Natural killer cell (primary cell): Measurements from ENCODE around the gene UTS2R. TPM values are rescaled to one million over a fixed set of nuclear protein-coding genes. Genes with fewer than 3 reads are reported as not detected.

Source experiments
- ATAC-seq, 3 donors: fragments of 150-1000 bp in 2 of 3; fragments of 200-7000 bp in 1 of 3; cut with Tn5 transposase; 1 replicate in 1 of 3; 2 replicates in 2 of 3; pipeline ENCODE4 v1.10.0; 2021; ENCODE audit warnings: mild to moderate bottlenecking in 2 of 3, moderate library complexity in 2 of 3
- DNase-seq, 2 donors: peaks; one replicate each; pipeline versions ENCODE4 v3.0.0 to v3.0.0-alpha.2; 2013 to 2021; ENCODE audit warnings: mixed read lengths in 1 of 2
- H3K27ac ChIP-seq: one replicate; pipeline ENCODE4 v1.5.1; 2013; ENCODE audit warnings: mild to moderate bottlenecking, low read length
- H3K27me3 ChIP-seq: one replicate; pipeline ENCODE4 v1.6.1; 2013; ENCODE audit warnings: low read length; ENCODE audit not compliant: control insufficient read depth, insufficient read depth
- H3K36me3 ChIP-seq: one replicate; pipeline ENCODE4 v1.6.1; 2013; ENCODE audit warnings: low read length; ENCODE audit not compliant: control insufficient read depth, insufficient read depth
- H3K4me1 ChIP-seq: one replicate; pipeline ENCODE4 v1.6.1; 2013; ENCODE audit warnings: low read length; ENCODE audit not compliant: control insufficient read depth, insufficient read depth
- H3K4me3 ChIP-seq: one replicate; pipeline ENCODE4 v1.5.1; 2013; ENCODE audit warnings: low read length
- H3K9me3 ChIP-seq: one replicate; pipeline ENCODE4 v1.6.1; 2013; ENCODE audit warnings: low read length; ENCODE audit not compliant: control insufficient read depth, insufficient read depth
- H3K27ac Mint-ChIP-seq, 2 donors: one replicate each; pipeline ENCODE4 v1.8.0; 2022; ENCODE audit warnings: mild to moderate bottlenecking in 2 of 2, mixed read lengths in 2 of 2, moderate library complexity in 1 of 2
- H3K27me3 Mint-ChIP-seq, 2 donors: one replicate each; pipeline ENCODE4 v1.8.0; 2022; ENCODE audit warnings: low read depth in 2 of 2, mixed read lengths in 2 of 2
- H3K36me3 Mint-ChIP-seq: one replicate; pipeline ENCODE4 v1.8.0; 2022; ENCODE audit warnings: mixed read lengths
- H3K4me1 Mint-ChIP-seq, 2 donors: one replicate each; pipeline ENCODE4 v1.8.0; 2022; ENCODE audit warnings: mixed read lengths in 2 of 2
- H3K4me3 Mint-ChIP-seq: one replicate; pipeline ENCODE4 v1.8.0; 2022; ENCODE audit warnings: mild to moderate bottlenecking, moderate library complexity, mixed read lengths
- H3K9me3 Mint-ChIP-seq, 2 donors: one replicate each; pipeline ENCODE4 v1.8.0; 2022; ENCODE audit warnings: mixed read lengths in 2 of 2
- WGBS: methylation state at CpG from one replicate; pipeline ENCODE4 v1.1.7; 2013; ENCODE audit warnings: missing lambda C conversion rate; ENCODE audit not compliant: insufficient coverage; 5-methylcytosine and 5-hydroxymethylcytosine counted together
- intact Hi-C: fragments of 100-400 bp; cut with micrococcal nuclease; formaldehyde crosslinking; loops from one replicate; pipeline ENCODE4 v1.14.2; 2022
- total RNA-seq, 4 donors: library from RNA; stranded (reverse); fragments of 120-200 nt in 1 of 4; gene quantifications; one replicate each; pipeline versions ENCODE4 v1.2.3 to v1.2.4, GENCODE V29; 2013 to 2022
- TF ChIP-seq, protein P1 (sequence below): fragments of 200-600 bp; IDR thresholded peaks from one replicate; pipeline ENCODE4 v1.8.0; 2022; ENCODE audit warnings: antibody characterized with exemption

Gene UTS2R
- total RNA-seq, 3 donors from 2014 or later (not counting 1 experiment from before 2014, with no cell fraction given) = 0.28 TPM; not detected in 2

DNA sequence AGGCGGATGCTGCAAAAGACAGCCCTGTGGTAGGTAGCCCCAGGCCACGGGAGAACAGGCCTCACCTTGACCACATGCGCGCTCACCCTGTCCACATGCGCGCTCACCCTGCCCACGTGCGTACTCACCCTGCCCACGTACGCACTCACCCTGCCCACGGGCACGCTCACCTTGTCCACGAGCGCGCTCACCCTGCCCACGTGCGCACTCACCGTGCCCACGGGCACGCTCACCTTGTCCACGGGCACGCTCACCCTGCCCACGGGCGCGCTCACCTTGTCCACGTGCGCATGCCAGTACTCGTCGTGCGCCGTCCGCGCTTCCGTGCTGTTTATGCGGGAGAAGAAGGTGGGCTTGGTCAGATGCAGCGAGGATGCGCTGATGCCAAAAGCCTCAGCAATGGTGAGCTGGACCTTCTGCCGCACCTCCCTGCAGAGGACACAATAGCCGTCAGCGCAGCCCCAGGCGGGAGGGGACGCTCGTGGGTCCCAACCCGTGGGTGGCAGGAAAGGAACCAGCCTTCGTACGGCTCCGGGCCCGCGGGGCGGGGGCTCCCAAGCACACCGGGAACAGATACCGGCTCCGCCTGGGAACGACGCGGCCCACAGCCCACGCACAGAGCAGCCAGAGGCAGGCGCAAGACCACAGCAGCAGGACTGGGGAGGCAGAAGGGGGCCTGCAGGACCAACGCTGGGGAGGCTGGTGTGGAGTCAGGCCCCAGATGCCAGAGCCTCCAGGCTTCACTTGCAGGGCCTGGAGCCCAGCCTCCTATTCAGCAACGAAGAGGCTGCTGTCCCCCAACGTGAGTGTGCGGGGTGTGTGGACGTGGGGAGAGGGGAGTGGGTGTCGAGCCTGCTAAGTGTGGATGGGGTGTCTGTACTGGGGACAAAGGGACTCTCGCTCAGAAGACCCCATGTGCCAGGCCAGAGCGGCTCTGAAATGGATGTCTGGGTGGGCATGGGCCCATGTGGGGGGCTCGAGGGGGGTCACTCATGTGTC lies 32.4 kb downstream of the UTS2R start:
- H3K27me3 ChIP-seq = no peaks in the 10 kb centered on the region
- ATAC-seq = no peak
- H3K4me1 Mint-ChIP-seq = peaks cover 9 to 18% of the 10 kb centered on the region in 2 donors
- WGBS = 87% methylated on average over 66 of the region's 67 CpGs
- no peak for DNase-seq
- H3K36me3 Mint-ChIP-seq = no peaks in the 10 kb centered on the region
- H3K27ac ChIP-seq = no peak overlapping the region
- H3K36me3 ChIP-seq = peaks cover 14% of the 10 kb centered on the region
- intact Hi-C loops = no loop called here
- H3K27ac Mint-ChIP-seq = peak overlapping the region in 1 of 2 donors; percentile 67
- no peaks in the 10 kb centered on the region for H3K27me3 Mint-ChIP-seq
- no peak overlapping the region for H3K4me3 Mint-ChIP-seq
- H3K9me3 Mint-ChIP-seq = no peaks in the 10 kb centered on the region
- TF ChIP-seq, protein P1, sequence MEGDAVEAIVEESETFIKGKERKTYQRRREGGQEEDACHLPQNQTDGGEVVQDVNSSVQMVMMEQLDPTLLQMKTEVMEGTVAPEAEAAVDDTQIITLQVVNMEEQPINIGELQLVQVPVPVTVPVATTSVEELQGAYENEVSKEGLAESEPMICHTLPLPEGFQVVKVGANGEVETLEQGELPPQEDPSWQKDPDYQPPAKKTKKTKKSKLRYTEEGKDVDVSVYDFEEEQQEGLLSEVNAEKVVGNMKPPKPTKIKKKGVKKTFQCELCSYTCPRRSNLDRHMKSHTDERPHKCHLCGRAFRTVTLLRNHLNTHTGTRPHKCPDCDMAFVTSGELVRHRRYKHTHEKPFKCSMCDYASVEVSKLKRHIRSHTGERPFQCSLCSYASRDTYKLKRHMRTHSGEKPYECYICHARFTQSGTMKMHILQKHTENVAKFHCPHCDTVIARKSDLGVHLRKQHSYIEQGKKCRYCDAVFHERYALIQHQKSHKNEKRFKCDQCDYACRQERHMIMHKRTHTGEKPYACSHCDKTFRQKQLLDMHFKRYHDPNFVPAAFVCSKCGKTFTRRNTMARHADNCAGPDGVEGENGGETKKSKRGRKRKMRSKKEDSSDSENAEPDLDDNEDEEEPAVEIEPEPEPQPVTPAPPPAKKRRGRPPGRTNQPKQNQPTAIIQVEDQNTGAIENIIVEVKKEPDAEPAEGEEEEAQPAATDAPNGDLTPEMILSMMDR = no peak
- H3K9me3 ChIP-seq = no peaks in the 10 kb centered on the region
- H3K4me1 ChIP-seq = peaks cover 28% of the 10 kb centered on the region
- H3K4me3 ChIP-seq = no peak overlapping the region

GRCh38 chr17:82405051-82405450 lies 33.5 kb downstream of the UTS2R start:
- Histone ChIP-seq H3K27ac (no peak overlapping the region), H3K27me3 (no peaks in the 10 kb centered on the region), H3K4me1 (peaks cover 21% of the 10 kb centered on the region), H3K36me3 (peaks cover 14% of the 10 kb centered on the region), H3K4me3 (no peak overlapping the region), H3K9me3 (no peaks in the 10 kb centered on the region)
- no peak for DNase-seq
- Mint-ChIP-seq H3K27ac (no peak overlapping the region), H3K27me3 (no peaks in the 10 kb centered on the region), H3K9me3 (no peaks in the 10 kb centered on the region), H3K4me1 (peaks cover 9 to 18% of the 10 kb centered on the region in 2 donors), H3K36me3 (no peaks in the 10 kb centered on the region), H3K4me3 (no peak overlapping the region)
- ATAC-seq = no peak
- TF ChIP-seq, protein P1 = no peak
- 99% methylated on average over 14 of the region's 14 CpGs for WGBS
- intact Hi-C loops = no loop called here

GRCh38 chr17:82406131-82406671 lies 34.6 kb downstream of the UTS2R start:
- intact Hi-C loops = no loop called here
- Mint-ChIP-seq H3K4me1 (peaks cover 0 to 9% of the 10 kb centered on the region in 2 donors), H3K9me3 (no peaks in the 10 kb centered on the region), H3K36me3 (no peaks in the 10 kb centered on the region), H3K27me3 (no peaks in the 10 kb centered on the region), H3K4me3 (no peak overlapping the region), H3K27ac (no peak overlapping the region)
- Histone ChIP-seq H3K27ac (no peak overlapping the region), H3K36me3 (peaks cover 19% of the 10 kb centered on the region), H3K4me3 (no peak overlapping the region), H3K27me3 (no peaks in the 10 kb centered on the region), H3K9me3 (no peaks in the 10 kb centered on the region), H3K4me1 (peaks cover 11% of the 10 kb centered on the region)
- ATAC-seq (no peak), DNase-seq (no peak)
- TF ChIP-seq, protein P1 = no peak
- 96% methylated on average over 14 of the region's 14 CpGs for WGBS
